ENCODE data around the gene ANKRD52.

The ANKRD52 gene

DNA sequence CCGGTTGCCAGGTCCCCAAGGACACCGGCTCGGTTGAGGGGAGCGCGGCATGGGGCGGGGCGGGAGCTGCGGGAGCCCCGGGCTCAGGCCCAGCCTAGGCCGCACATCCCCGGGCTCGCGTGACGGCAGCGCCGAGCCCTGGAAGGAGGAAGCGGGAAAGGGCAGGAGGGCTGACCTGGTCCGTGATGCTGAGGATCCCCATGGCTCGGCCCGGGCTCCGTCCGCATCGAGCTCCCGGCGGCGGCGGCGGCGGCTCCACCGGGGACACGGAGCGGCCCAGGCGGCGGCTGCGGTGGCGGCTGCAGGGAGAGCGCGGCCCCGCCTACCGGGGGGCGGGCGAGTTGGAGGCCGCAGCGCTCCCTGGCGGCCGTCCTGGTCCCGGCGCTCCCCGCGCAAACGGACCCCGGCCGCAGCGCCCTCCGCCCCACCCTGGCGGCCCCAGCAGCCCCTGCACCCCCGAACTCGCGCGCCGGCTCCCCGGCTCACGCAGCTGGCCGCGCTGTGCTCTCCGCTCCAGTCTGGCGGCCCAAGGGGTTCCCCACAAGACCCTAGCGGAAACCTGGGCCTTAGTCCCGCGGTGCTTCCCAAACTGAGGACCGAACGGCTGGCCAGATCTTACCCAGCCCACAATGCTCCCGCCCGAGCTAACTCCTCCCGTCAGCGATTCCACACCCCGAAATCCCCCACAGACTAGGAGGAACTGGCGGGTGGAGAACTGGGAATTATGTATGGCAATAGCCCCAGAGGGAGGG, at the start of gene ANKRD52:
ANKRD52 (minus strand) TSS at position 317 of the 752 bp plus-strand sequence; CDS start at position 202, 115 bp downstream.
- Histone ChIP-seq H3K4me3 (ENCODE audit: low read length) (peak within 1 kb of the TSS; percentile 82), H3K27me3 (ENCODE audit: control insufficient read depth, insufficient read depth, low read length) (no peaks in the 10 kb centered on the region), H3K4me1 (ENCODE audit: control insufficient read depth, insufficient read depth, low read length) (peaks cover 14% of the 10 kb centered on the region), H3K36me3 (ENCODE audit: control insufficient read depth, insufficient read depth, low read length) (peaks cover 17% of the 10 kb centered on the region), H3K9ac (ENCODE audit: low read length) (peak within 1 kb of the TSS; percentile 46), H3K27ac (ENCODE audit: low read depth, low read length) (peak within 1 kb of the TSS; percentile 92)

GRCh38 chr12:56307221-56307965, 49.2 kb upstream of the ANKRD52 start:
- H3K4me3 ChIP-seq (ENCODE audit: low read length), result no peak overlapping the region
- peaks cover 6% of the 10 kb centered on the region for H3K36me3 ChIP-seq (ENCODE audit: control insufficient read depth, insufficient read depth, low read length)
- no peak overlapping the region for H3K27ac ChIP-seq (ENCODE audit: low read depth, low read length)
- H3K9ac ChIP-seq (ENCODE audit: low read length), result no peak overlapping the region
- H3K27me3 ChIP-seq (ENCODE audit: control insufficient read depth, insufficient read depth, low read length), result no peaks in the 10 kb centered on the region
- H3K4me1 ChIP-seq (ENCODE audit: control insufficient read depth, insufficient read depth, low read length), result peaks cover under 1% of the 10 kb centered on the region

GRCh38 chr12:56304872-56305590, 46.8 kb upstream of the ANKRD52 start:
- Histone ChIP-seq H3K4me1 (ENCODE audit: control insufficient read depth, insufficient read depth, low read length) (peaks cover 12% of the 10 kb centered on the region), H3K36me3 (ENCODE audit: control insufficient read depth, insufficient read depth, low read length) (peaks cover 6% of the 10 kb centered on the region), H3K27ac (ENCODE audit: low read depth, low read length) (no peak overlapping the region)

DNA sequence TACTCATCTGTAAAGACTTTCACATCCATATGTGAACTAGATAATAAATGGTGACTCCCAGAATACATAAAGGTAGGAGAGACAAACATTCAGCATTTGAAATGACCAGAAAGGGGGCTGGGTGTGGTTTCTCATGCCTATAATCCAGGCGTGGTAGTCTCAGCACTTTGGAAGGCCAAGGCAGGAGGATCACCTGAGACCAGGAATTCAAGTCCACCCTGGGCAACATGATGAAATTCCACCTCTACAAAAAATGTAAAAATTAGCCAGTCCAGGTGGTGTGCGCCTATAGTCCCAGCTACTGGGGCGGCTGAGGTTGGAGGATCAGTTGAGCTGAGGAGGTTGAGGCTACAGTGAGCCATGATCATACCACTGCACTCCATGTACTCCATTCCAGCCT, 46.1 kb upstream of the ANKRD52 start:
- Histone ChIP-seq H3K27ac (ENCODE audit: low read depth, low read length) (no peak overlapping the region), H3K9ac (ENCODE audit: low read length) (no peak overlapping the region), H3K4me3 (ENCODE audit: low read length) (no peak overlapping the region), H3K27me3 (ENCODE audit: control insufficient read depth, insufficient read depth, low read length) (no peaks in the 10 kb centered on the region), H3K4me1 (ENCODE audit: control insufficient read depth, insufficient read depth, low read length) (peaks cover 13% of the 10 kb centered on the region), H3K36me3 (ENCODE audit: control insufficient read depth, insufficient read depth, low read length) (peaks cover 6% of the 10 kb centered on the region)

More at GRCh38 chr12:56304872-56305590, 46.8 kb upstream of the ANKRD52 start:
- Histone ChIP-seq H3K9ac (ENCODE audit: low read length) (no peak overlapping the region), H3K27me3 (ENCODE audit: control insufficient read depth, insufficient read depth, low read length) (no peaks in the 10 kb centered on the region), H3K4me3 (ENCODE audit: low read length) (no peak overlapping the region)

- H3K4me3 ChIP-seq (ENCODE audit: low read length), result peak overlapping the region; percentile 67
- no peaks in the 10 kb centered on the region for H3K36me3 ChIP-seq (ENCODE audit: control insufficient read depth, insufficient read depth, low read length)
- peak overlapping the region; percentile 95 for H3K27ac ChIP-seq (ENCODE audit: low read depth, low read length)
- peaks cover 22% of the 10 kb centered on the region for H3K4me1 ChIP-seq (ENCODE audit: control insufficient read depth, insufficient read depth, low read length)
- no peaks in the 10 kb centered on the region for H3K27me3 ChIP-seq (ENCODE audit: control insufficient read depth, insufficient read depth, low read length)
- peak overlapping the region; percentile 40 for H3K9ac ChIP-seq (ENCODE audit: low read length)
Measured at GRCh38 chr12:56300644-56301464, 42.7 kb upstream of the ANKRD52 start.

DNA sequence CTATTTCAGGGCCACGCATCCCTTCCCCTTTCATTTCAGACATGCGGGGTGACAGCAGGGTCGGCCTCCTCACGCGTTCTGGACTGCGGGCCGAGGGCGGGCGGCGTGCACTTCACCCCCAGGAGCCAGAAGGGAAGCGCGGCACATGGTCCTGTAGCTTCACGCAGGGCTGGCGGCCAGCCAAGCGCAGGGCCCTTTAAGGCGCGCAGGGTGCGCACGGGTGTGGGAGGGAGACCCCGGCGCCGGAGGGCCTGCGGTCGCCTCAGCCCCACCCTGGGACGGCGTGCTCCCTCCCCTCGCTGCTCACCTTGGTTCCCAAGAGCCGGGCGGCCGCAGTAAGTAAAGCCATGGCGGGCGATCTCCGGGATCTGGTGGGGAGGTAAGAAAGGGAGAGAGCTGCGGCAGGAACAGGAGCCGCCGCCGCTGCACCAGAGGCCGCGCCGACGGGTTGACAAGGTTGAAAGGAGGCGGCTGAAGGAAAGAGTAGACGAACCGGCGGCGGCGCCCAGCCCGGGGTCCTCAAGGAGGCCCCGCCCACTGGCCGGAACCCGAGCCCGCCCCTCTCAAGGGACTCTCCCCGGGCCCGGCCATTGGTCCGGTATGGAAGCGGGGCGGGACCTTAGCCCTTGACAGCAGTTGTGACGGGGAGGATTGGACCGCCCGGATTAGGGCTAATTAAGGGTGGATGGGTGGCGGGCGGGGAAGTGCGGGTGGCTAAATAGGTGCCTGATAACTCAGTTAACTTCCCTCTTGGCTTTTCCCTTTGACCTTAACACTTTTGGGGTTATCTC, 41.9 kb upstream of the ANKRD52 start, which contains the start of gene CS:
CS (minus strand) TSS at position 478 of the 791 bp plus-strand sequence; CDS start at position 349, 129 bp downstream.
- H3K4me1 ChIP-seq (ENCODE audit: control insufficient read depth, insufficient read depth, low read length), result peaks cover 22% of the 10 kb centered on the region
- peak within 1 kb of the TSS; percentile 66 for H3K9ac ChIP-seq (ENCODE audit: low read length)
- H3K27me3 ChIP-seq (ENCODE audit: control insufficient read depth, insufficient read depth, low read length), result no peaks in the 10 kb centered on the region
- H3K4me3 ChIP-seq (ENCODE audit: low read length), result peak within 1 kb of the TSS; percentile 90
- H3K36me3 ChIP-seq (ENCODE audit: control insufficient read depth, insufficient read depth, low read length), result no peaks in the 10 kb centered on the region
- peak within 1 kb of the TSS; percentile 95 for H3K27ac ChIP-seq (ENCODE audit: low read depth, low read length)

- Histone ChIP-seq H3K4me3 (ENCODE audit: low read length) (peak overlapping the region; percentile 90), H3K36me3 (ENCODE audit: control insufficient read depth, insufficient read depth, low read length) (no peaks in the 10 kb centered on the region), H3K27ac (ENCODE audit: low read depth, low read length) (peak overlapping the region; percentile 95), H3K9ac (ENCODE audit: low read length) (peak overlapping the region; percentile 66), H3K4me1 (ENCODE audit: control insufficient read depth, insufficient read depth, low read length) (peaks cover 22% of the 10 kb centered on the region), H3K27me3 (ENCODE audit: control insufficient read depth, insufficient read depth, low read length) (no peaks in the 10 kb centered on the region)
Measured at GRCh38 chr12:56299308-56299852, 41.2 kb upstream of the ANKRD52 start.

- H3K27ac ChIP-seq (ENCODE audit: low read depth, low read length), result no peak overlapping the region
- H3K4me3 ChIP-seq (ENCODE audit: low read length), result peak overlapping the region; percentile 90
- no peak overlapping the region for H3K9ac ChIP-seq (ENCODE audit: low read length)
- no peaks in the 10 kb centered on the region for H3K36me3 ChIP-seq (ENCODE audit: control insufficient read depth, insufficient read depth, low read length)
- H3K4me1 ChIP-seq (ENCODE audit: control insufficient read depth, insufficient read depth, low read length), result peaks cover 22% of the 10 kb centered on the region
- no peaks in the 10 kb centered on the region for H3K27me3 ChIP-seq (ENCODE audit: control insufficient read depth, insufficient read depth, low read length)
Measured at GRCh38 chr12:56298828-56299227, 40.6 kb upstream of the ANKRD52 start.

DNA sequence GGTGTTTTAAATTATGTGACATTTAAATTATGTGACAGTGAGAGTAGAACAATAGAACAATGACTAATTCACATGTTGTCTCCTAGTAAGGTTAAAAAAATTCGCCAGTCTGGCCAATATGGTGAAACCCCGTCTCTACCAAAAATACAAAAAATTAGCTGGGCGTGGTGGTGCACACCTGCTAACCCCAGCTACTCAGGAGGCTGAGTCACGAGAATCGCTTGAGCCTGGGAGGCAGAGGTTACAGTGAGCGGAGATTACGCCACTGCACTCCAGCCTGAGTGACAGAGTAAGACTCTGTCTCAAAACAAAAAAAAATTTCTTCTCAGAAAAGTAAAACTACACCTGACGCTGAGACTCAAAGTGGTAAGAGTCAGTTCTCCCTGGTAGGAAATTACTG, 39.2 kb upstream of the ANKRD52 start:
- Histone ChIP-seq H3K36me3 (ENCODE audit: control insufficient read depth, insufficient read depth, low read length) (no peaks in the 10 kb centered on the region), H3K27me3 (ENCODE audit: control insufficient read depth, insufficient read depth, low read length) (no peaks in the 10 kb centered on the region), H3K27ac (ENCODE audit: low read depth, low read length) (no peak overlapping the region), H3K4me1 (ENCODE audit: control insufficient read depth, insufficient read depth, low read length) (peaks cover 22% of the 10 kb centered on the region), H3K9ac (ENCODE audit: low read length) (no peak overlapping the region), H3K4me3 (ENCODE audit: low read length) (no peak overlapping the region)

- H3K36me3 ChIP-seq (ENCODE audit: control insufficient read depth, insufficient read depth, low read length), result peaks cover 4% of the 10 kb centered on the region
- H3K4me3 ChIP-seq (ENCODE audit: low read length), result no peak overlapping the region
- no peak overlapping the region for H3K27ac ChIP-seq (ENCODE audit: low read depth, low read length)
- peaks cover 17% of the 10 kb centered on the region for H3K4me1 ChIP-seq (ENCODE audit: control insufficient read depth, insufficient read depth, low read length)
- H3K9ac ChIP-seq (ENCODE audit: low read length), result no peak overlapping the region
- no peaks in the 10 kb centered on the region for H3K27me3 ChIP-seq (ENCODE audit: control insufficient read depth, insufficient read depth, low read length)
Measured at GRCh38 chr12:56296295-56296694, 38.1 kb upstream of the ANKRD52 start.

- peaks cover 8% of the 10 kb centered on the region for H3K36me3 ChIP-seq (ENCODE audit: control insufficient read depth, insufficient read depth, low read length)
Measured at GRCh38 chr12:56293795-56294194, 35.6 kb upstream of the ANKRD52 start.

More at GRCh38 chr12:56293795-56294194, 35.6 kb upstream of the ANKRD52 start:
- Histone ChIP-seq H3K9ac (ENCODE audit: low read length) (no peak overlapping the region), H3K27me3 (ENCODE audit: control insufficient read depth, insufficient read depth, low read length) (no peaks in the 10 kb centered on the region), H3K4me3 (ENCODE audit: low read length) (no peak overlapping the region), H3K4me1 (ENCODE audit: control insufficient read depth, insufficient read depth, low read length) (peaks cover 6% of the 10 kb centered on the region), H3K27ac (ENCODE audit: low read depth, low read length) (no peak overlapping the region)
